Keratinocyte (primary cell): ENCODE results near the gene CCIN.

Source experiments
- CTCF ChIP-seq, 3 experiments: IDR thresholded peaks in 1 of 3; conservative IDR thresholded peaks in 1 of 3; optimal IDR thresholded peaks in 1 of 3; 2 replicates in 2 of 3; 3 replicates in 1 of 3; pipeline versions ENCODE3 to v1.5.1; 2011; ENCODE audit warnings: low read length in 3 of 3, mild to moderate bottlenecking in 3 of 3, moderate library complexity in 2 of 3, control low read depth in 1 of 3, inconsistent platforms in 1 of 3; ENCODE audit not compliant: insufficient read depth in 2 of 3; ENCODE audit errors: extremely low read depth in 1 of 3
- EZH2 ChIP-seq: IDR thresholded peaks from one replicate; pipeline ENCODE4 v1.6.1; 2012; ENCODE audit warnings: inconsistent platforms, mild to moderate bottlenecking, low read length, moderate library complexity

DNA sequence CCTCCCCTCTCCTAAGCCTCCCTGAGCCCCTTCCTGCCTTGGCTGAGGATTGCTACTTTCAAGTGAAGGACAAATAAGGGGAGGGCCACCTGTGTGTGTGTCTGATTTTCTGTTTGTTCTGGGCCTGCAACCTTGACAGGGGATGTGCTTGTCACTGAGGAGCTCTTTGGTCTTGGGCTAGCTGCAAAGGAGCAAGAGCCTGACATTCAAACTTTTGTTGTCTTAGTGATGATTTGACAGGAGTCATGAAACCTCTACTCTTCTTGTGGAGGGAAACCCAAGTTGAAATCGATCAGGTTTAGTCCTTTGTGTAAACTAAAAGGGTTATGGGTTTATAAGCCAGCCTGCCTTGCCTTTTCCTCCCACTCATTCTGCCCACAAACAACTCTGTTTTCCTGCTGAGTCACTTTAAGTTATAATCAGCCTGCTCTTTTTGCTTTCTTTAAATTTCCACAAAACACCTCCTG is 38.4 kb downstream of the CCIN start:
- TF ChIP-seq EZH2 (no peak), CTCF (optimal IDR thresholded peaks at IDR 0.05 in 1 of 3, IDR thresholded peaks at IDR 0.05 in 1 of 3, conservative IDR thresholded peaks at IDR 0.05 in 1 of 3; ENCODE audit: extremely low read depth in 1 of 3, insufficient read depth in 2 of 3, low read length in 3 of 3) (no peak)
